ENCODE data around the gene COQ10A. TPM values are rescaled to one million over a fixed set of nuclear protein-coding genes. Genes with fewer than 3 reads are reported as not detected.

COQ10A gene
- total and polyA plus RNA-seq, 2 of the 13 experiments (the other 11 are each of a cell fraction or from before 2014, with no cell fraction given) = 21.0 to 37.3 TPM

- TF ChIP-seq AFF4 (CRISPR knock-in tag; IDR thresholded peaks at IDR 0.05) (no peak), ZNF556 (CRISPR knock-in tag; IDR thresholded peaks at IDR 0.05; ENCODE audit: borderline replicate concordance) (peak; percentile 59; the same call in 1 of the 2 replicates), ELF1 (CRISPR knock-in tag; IDR thresholded peaks at IDR 0.05) (no peak), ZGPAT (CRISPR knock-in tag; IDR thresholded peaks at IDR 0.05) (peak; percentile 47; the same call in 1 of the 2 replicates), CSRNP1 (CRISPR knock-in tag; IDR thresholded peaks at IDR 0.05) (peak; percentile 69; the same call in 1 of the 2 replicates), ZNF335 (CRISPR knock-in tag; IDR thresholded peaks at IDR 0.05) (peak; percentile 99), SSRP1 (CRISPR knock-in tag; IDR thresholded peaks at IDR 0.05) (no peak), ZNF569 (CRISPR knock-in tag; IDR thresholded peaks at IDR 0.05; ENCODE audit: borderline replicate concordance) (no peak), ZNF33B (CRISPR knock-in tag; IDR thresholded peaks at IDR 0.05) (no peak), NCOA1 (CRISPR knock-in tag; IDR thresholded peaks at IDR 0.05) (peak; percentile 92), TRAFD1 (CRISPR knock-in tag; IDR thresholded peaks at IDR 0.05; ENCODE audit: borderline replicate concordance) (peak; percentile 67; the same call in 1 of the 2 replicates), ZNF10 (CRISPR knock-in tag; IDR thresholded peaks at IDR 0.05; ENCODE audit: borderline replicate concordance, low read depth) (no peak), MED1 (CRISPR knock-in tag; IDR thresholded peaks at IDR 0.05) (no peak), NCOA2 (CRISPR knock-in tag; IDR thresholded peaks at IDR 0.05) (no peak; the same call in 1 of the 2 replicates), SOX6 (IDR thresholded peaks at IDR 0.05) (no peak), SOX6 (CRISPR knock-in tag; IDR thresholded peaks at IDR 0.05) (peak; percentile 53), ZNF674 (CRISPR knock-in tag; IDR thresholded peaks at IDR 0.05; ENCODE audit: low read depth) (no peak), ZNF124 (CRISPR knock-in tag; IDR thresholded peaks at IDR 0.05) (no peak), ATF4 (CRISPR knock-in tag; IDR thresholded peaks at IDR 0.05) (no peak), ZMYM4 (CRISPR knock-in tag; IDR thresholded peaks at IDR 0.05) (peak; percentile 68)
Measured at GRCh38 chr12:56299853-56300643, 33.3 kb downstream of the COQ10A start, which contains the start of gene CS (continued).

Data from HepG2 (cell line).